A673 (cell line): Measurements from ENCODE around the gene ZNF48. TPM values are rescaled to one million over a fixed set of nuclear protein-coding genes. Genes with fewer than 3 reads are reported as not detected.

Source experiments
- BruUV-seq: library from RNA; stranded (reverse); fragments of 400-500 nt; replicated peaks from 2 replicates; lab custom pipeline; 2021; lab: Mats Ljungman, UMichigan
- CTCF ChIA-PET: fragments of 300-600 bp; sonication (Branson Sonifier 250); formaldehyde crosslinking; loops from one replicate; lab custom pipeline; 2022; ENCODE audit warnings: antibody characterized with exemption; lab: Charles Lee
- POLR2A ChIA-PET: fragments of 300-600 bp; sonication (Branson Sonifier 250); formaldehyde crosslinking; loops from one replicate; lab custom pipeline; 2022; ENCODE audit warnings: antibody characterized with exemption; ENCODE audit not compliant: low non-redundant PET; lab: Charles Lee
- DNase-seq: peaks from one replicate; pipeline ENCODE4 v3.0.0-alpha.2; 2015; ENCODE audit warnings: low spot score
- H3K27ac ChIP-seq: fragments of 200-600 bp; sonication (generic); 2 replicates; pipeline ENCODE4 v1.5.1; 2016; ENCODE audit warnings: mixed run types, low read depth, mild to moderate bottlenecking, mixed read lengths, antibody characterized with exemption, low read length; ENCODE audit not compliant: poor library complexity, severe bottlenecking
- H3K27me3 ChIP-seq: fragments of 200-600 bp; sonication (generic); replicated peaks from 2 replicates; pipeline ENCODE4 v1.6.1; 2017; ENCODE audit warnings: mixed run types, low read depth, mild to moderate bottlenecking, mixed read lengths, antibody characterized with exemption, low read length; ENCODE audit not compliant: insufficient read depth, poor library complexity
- H3K36me3 ChIP-seq: fragments of 200-600 bp; sonication (generic); 2 replicates; pipeline ENCODE4 v1.6.1; 2016; ENCODE audit warnings: mixed run types, mild to moderate bottlenecking, mixed read lengths, antibody characterized with exemption, low read length; ENCODE audit not compliant: insufficient read depth, poor library complexity, severe bottlenecking
- H3K4me1 ChIP-seq: fragments of 200-600 bp; sonication (generic); 2 replicates; pipeline ENCODE4 v1.6.1; 2017; ENCODE audit warnings: mixed run types, mild to moderate bottlenecking, mixed read lengths, antibody characterized with exemption, low read length; ENCODE audit not compliant: insufficient read depth, poor library complexity, severe bottlenecking
- H3K4me3 ChIP-seq: fragments of 200-600 bp; sonication (generic); 2 replicates; pipeline ENCODE4 v1.5.1; 2016; ENCODE audit warnings: low read depth, mixed run types, mild to moderate bottlenecking, mixed read lengths, low read length; ENCODE audit not compliant: poor library complexity, severe bottlenecking
- H3K9me3 ChIP-seq: fragments of 200-600 bp; sonication (generic); 2 replicates; pipeline ENCODE4 v1.6.1; 2016; ENCODE audit warnings: mixed run types, low read depth, mild to moderate bottlenecking, mixed read lengths, antibody characterized with exemption, low read length; ENCODE audit not compliant: poor library complexity, severe bottlenecking
- EZH2 ChIP-seq: fragments of 200-600 bp; sonication (generic); IDR thresholded peaks from 2 replicates; pipeline ENCODE4 v1.6.1; 2017; ENCODE audit warnings: borderline replicate concordance, low read depth, mild to moderate bottlenecking, mixed read lengths, antibody characterized with exemption, low read length; ENCODE audit not compliant: poor library complexity, severe bottlenecking
- intact Hi-C: fragments of 100-400 bp; cut with micrococcal nuclease; formaldehyde crosslinking; loops from one replicate; pipeline ENCODE4 v1.10.0; 2022; ENCODE audit not compliant: unreplicated experiment
- total RNA-seq: library from RNA; stranded (reverse); gene quantifications from 2 replicates; pipeline ENCODE4 v1.2.3, GENCODE V29; 2021
- TF ChIP-seq, protein P1 (sequence below): fragments of 300-800, 200-600 bp; sonication (generic); conservative IDR thresholded peaks from 2 replicates; pipeline ENCODE4 v1.5.1; 2017; ENCODE audit warnings: low read depth, mild to moderate bottlenecking, antibody characterized with exemption, low read length, moderate library complexity, mixed read lengths

ZNF48 gene
- total RNA-seq, 1 experiment from 2014 or later = 22.0 TPM

DNA sequence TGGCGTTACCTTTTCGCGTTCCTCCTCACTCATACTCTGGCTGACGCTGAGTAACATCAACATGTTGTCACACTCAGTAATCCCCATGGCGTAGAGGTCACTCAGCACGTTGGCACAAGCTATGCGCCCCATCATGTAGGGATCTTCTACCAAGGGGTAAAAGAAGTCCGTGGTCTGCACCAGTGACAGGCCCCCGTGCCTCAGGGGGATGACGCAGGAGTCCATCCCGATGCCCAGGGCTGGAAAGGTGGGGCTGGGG lies 49.9 kb downstream of the ZNF48 start:
- Histone ChIP-seq H3K4me1 (peaks cover 14% of the 10 kb centered on the region), H3K27ac (peak overlapping the region; percentile 96), H3K4me3 (peak overlapping the region; percentile 95), H3K36me3 (peaks cover 7% of the 10 kb centered on the region), H3K9me3 (no peaks in the 10 kb centered on the region), H3K27me3 (no peaks in the 10 kb centered on the region)
- intact Hi-C loops = loop anchor here (10.0 kb wide), 1 partner anchor 50 kb away; no protein-coding TSS in a partner anchor
- ChIA-PET POLR2A (interaction anchor here (0.7 kb wide), 1 partner anchor 150 kb away, joined by 4 read pairs; no protein-coding TSS in a partner anchor), CTCF (interaction anchor here (1.8 kb wide), 1 partner anchor 15 kb away, joined by 8 read pairs; the partner anchor contains the start of gene DCTPP1)
- no peak for TF ChIP-seq EZH2
- TF ChIP-seq, protein P1, sequence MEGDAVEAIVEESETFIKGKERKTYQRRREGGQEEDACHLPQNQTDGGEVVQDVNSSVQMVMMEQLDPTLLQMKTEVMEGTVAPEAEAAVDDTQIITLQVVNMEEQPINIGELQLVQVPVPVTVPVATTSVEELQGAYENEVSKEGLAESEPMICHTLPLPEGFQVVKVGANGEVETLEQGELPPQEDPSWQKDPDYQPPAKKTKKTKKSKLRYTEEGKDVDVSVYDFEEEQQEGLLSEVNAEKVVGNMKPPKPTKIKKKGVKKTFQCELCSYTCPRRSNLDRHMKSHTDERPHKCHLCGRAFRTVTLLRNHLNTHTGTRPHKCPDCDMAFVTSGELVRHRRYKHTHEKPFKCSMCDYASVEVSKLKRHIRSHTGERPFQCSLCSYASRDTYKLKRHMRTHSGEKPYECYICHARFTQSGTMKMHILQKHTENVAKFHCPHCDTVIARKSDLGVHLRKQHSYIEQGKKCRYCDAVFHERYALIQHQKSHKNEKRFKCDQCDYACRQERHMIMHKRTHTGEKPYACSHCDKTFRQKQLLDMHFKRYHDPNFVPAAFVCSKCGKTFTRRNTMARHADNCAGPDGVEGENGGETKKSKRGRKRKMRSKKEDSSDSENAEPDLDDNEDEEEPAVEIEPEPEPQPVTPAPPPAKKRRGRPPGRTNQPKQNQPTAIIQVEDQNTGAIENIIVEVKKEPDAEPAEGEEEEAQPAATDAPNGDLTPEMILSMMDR = no peak
- no TSS peak for BruUV-seq
- no peak for DNase-seq

DNA sequence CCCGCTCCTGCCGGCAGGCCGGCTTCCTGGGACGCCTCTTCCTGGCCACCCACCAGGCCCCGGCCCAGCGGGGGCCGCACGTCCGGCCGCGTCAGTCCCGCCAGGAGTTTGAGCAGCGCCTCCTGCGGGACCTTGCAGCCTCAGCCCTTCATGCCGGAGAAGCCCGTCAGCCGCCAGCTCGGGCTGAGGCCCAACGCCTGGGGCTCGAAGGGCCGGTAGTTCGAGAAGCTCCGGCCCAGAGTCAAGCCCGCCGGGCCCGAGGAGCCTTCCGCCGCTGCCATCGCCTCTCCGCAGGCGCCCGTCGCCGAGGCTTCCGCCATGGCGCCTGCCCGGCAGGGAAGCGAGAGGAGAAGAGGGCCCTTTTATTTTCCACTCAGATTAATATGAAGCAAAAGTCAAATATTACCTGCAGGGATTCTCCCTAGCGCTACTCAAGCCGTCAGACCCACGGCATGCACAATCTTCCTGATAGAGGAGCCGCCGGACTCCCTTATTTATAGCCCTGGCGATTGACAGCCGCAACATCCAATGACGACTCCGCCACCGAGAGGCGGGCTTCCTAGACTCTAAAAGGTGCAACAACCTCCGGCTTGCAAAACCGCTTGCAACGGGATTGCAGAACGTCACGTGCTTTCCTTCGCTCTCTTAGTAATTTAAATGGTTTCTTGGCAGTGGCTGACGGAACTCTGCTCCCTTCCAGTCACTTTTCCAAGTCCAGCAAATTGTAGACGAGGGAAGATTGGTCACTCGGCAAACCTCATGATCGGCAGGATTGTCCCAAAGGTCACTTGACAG lies 50.4 kb downstream of the ZNF48 start, which contains the start of gene SEPHS2:
Gene SEPHS2, minus strand, starts transcription at position 467 of the 795 bp plus-strand sequence. Its CDS starts 147 bp downstream, at position 320.
- Histone ChIP-seq H3K9me3 (no peaks in the 10 kb centered on the region), H3K4me3 (peak within 1 kb of the TSS; percentile 95), H3K27me3 (no peaks in the 10 kb centered on the region), H3K36me3 (peaks cover 7% of the 10 kb centered on the region), H3K4me1 (peaks cover 14% of the 10 kb centered on the region), H3K27ac (peak within 1 kb of the TSS; percentile 96)
- no TSS peak for BruUV-seq
- POLR2A ChIA-PET = interaction anchor here (0.7 kb wide), 1 partner anchor 150 kb away, joined by 4 read pairs; no protein-coding TSS in a partner anchor
- CTCF ChIA-PET = interaction anchor here (1.8 kb wide), 1 partner anchor 16 kb away, joined by 8 read pairs; the partner anchor contains the start of gene DCTPP1
- TF ChIP-seq, protein P1 = peak; percentile 57
- TF ChIP-seq EZH2 = no peak
- peak; percentile 99 for DNase-seq
- intact Hi-C loops = loop anchor here (10.0 kb wide), 1 partner anchor 49 kb away; no protein-coding TSS in a partner anchor

DNA sequence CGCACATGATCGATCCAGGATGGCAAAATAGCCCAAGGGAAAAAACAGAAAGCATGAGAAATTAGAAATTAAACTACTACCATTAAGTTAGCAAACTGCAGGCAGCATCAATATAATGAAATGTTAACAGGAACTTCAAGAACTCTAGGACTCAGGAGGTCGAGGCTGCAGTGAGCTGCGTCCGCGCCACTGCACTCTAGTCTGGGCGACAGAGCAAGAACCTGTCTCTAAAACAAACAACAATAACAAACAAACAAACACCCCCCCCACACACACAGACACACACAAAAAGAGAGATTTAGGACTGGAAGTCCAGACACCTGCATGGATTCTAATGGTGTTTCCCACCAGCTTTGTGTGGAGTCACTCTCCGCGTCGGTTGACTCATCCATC lies 51.0 kb downstream of the ZNF48 start:
- H3K4me1 ChIP-seq = peaks cover 14% of the 10 kb centered on the region
- H3K4me3 ChIP-seq = peak overlapping the region; percentile 95
- no peaks in the 10 kb centered on the region for H3K9me3 ChIP-seq
- H3K27me3 ChIP-seq = no peaks in the 10 kb centered on the region
- peak overlapping the region; percentile 96 for H3K27ac ChIP-seq
- H3K36me3 ChIP-seq = peaks cover 7% of the 10 kb centered on the region
- ChIA-PET CTCF (no interaction called here), POLR2A (no interaction called here)
- TF ChIP-seq, protein P1 = no peak
- TF ChIP-seq EZH2 = no peak
- DNase-seq = no peak
- BruUV-seq = TSS peak; percentile 76
- intact Hi-C loops = loop anchor here (10.0 kb wide), 1 partner anchor 49 kb away; no protein-coding TSS in a partner anchor
